ENCODE data around the gene IL16.
"Not testable (repeated sequence)": the region's sequence is repeated elsewhere in the genome, so short reads cannot be mapped to it uniquely, and the experiment has no call there.

Gene IL16

DNA sequence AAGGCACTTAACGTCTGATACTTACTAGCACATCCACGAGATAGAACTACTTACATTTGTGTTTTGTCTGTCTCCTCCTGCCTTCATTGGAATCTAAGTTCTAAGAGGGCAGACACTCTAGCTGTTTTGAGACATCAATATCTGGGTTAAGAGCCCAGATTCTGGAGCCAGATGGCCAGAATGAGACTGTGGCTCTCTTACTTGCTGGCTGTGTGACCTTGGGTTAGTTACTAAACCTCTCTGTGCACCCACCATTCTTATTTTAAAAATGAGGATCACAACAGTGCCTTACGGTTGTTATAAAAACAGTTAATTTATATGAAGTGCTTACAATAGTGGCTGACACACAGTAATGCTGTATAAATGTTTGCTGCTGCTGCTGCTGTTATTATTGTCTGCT, 119.6 kb downstream of the IL16 start:
- no peak for DNase-seq

DNA sequence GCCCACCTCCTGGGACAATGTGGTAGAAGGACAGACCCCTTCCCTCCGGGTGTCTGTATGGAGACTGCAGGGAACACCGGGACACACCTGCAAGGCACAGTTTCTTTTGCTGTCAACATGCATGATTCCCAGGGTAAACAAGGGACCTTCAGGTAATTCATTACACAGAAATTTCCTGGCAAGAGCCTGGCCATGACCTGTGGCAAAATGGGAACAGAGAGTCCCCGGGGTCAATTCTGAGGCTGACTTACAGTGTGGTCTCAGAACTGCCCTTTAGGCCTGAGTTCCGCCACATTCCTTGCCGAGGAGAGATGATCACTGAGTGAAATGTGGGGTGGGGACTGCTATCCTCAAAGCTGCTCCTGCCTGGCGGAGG, 121.0 kb downstream of the IL16 start:
- DNase-seq = no peak

DNA sequence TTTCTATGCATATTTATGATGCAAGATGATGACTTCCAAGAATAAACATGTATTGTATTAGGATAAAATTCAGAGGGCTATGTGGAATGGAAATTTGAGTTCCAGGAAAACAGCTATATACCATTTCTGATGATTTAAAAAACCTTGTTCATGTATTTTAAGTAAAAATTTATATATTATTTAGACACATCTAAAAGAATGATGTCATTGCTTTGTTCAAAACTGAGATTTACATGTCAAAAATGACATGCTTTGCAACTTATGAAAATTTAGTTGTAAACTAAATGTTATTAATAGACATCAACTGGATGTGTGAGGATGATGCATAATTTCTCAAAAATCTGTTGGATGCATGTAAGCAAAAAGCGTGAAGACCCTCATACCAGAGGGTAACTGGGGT, 125.0 kb downstream of the IL16 start:
- DNase-seq = no peak

DNA sequence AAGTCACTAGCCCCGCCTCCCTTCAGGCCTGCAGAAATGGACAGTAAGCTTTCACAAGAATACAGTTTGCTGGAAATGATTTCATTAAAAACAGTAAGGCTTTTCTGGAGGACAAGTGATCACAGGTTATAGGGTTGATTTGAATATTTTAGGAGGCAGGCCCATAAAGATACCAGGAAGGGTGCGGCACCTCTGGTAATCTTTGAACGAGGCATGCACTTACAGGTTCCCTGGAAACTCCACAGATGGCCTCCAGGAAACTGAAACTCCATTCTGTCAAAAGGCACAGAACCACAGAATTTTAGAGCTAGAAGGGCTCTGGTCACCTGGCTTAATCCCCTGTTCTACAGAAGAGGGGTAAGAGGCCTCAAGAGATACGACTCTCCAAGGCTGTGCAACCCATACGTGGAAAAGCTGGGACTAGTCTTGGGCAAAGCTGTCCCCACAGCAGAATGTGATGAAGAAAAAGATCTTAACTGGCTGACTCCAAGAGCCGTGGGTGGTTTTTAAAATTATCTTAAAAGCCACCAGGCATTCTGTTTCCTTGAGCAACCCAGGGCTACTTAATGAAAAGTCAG, 126.1 kb downstream of the IL16 start:
- DNase-seq = no peak

DNA sequence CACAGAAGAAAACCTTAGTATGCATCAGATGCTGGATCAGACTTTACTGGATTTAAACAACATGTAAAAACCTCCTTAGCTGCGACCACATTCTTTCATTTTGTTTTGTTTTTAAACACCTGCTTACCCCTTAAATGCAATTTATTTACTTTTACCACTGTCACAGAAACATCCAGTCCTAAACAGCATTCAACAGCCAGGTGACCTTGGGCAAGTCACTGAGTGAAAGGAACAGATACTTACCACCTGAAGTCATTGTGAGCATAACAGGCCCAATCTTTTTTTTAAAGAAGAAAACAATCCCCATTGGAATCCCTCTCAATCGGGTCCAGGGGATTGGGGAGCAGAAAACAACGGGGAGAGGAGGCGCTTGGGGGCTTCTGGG, 126.9 kb downstream of the IL16 start:
- no peak for DNase-seq

DNA sequence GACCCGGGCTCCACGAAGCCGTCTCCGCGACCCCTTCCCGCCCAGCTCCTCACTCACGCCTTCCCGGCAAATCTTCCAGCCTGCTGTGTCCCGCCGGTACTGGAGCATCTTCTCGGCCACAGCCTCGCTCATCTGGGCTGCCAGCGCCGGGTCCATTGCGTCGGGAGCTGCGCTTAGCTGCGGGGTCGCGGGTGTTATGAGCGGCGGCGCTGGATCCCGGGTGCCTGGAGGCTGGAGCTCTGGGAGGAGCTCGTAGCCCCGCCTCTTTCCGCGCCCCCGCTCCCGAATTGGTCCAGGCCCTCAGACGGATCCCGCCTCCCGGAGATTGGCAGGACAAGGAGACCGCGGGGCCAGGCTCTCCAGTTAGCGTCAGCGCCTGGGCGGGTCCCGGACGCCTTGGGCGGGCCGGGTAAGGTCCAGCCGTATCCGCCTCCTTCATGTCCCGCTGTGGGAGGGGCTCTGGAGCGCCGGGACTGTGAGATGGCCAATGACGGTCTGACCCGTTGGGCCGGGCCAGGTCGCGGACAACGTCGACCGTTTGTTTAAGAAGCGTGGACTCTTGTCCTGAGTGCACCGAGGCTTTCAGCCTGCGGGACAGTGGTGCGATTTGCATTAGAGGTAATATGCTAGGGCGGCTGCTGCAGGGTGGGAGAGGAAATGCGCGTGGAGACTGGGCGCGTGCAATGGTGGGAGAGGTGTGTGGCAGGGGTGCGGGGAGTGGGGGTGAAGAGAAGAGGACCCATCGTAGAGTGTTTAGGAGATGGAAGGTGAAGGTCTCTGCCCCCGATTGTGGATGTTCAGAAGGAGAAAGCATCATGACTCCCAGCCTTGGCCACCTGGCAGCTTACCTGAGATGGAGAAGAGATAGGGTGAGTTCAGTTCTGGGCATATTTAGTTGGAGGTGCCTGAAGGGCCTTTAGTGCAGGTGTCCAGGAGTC, 127.5 kb downstream of the IL16 start, which contains the start of gene STARD5:
Gene STARD5 (minus strand): TSS at position 198 of the 938 bp plus-strand sequence. CDS start 42 bp downstream, at position 156.
- peak; percentile 95 to 99 (median 97) for DNase-seq

DNA sequence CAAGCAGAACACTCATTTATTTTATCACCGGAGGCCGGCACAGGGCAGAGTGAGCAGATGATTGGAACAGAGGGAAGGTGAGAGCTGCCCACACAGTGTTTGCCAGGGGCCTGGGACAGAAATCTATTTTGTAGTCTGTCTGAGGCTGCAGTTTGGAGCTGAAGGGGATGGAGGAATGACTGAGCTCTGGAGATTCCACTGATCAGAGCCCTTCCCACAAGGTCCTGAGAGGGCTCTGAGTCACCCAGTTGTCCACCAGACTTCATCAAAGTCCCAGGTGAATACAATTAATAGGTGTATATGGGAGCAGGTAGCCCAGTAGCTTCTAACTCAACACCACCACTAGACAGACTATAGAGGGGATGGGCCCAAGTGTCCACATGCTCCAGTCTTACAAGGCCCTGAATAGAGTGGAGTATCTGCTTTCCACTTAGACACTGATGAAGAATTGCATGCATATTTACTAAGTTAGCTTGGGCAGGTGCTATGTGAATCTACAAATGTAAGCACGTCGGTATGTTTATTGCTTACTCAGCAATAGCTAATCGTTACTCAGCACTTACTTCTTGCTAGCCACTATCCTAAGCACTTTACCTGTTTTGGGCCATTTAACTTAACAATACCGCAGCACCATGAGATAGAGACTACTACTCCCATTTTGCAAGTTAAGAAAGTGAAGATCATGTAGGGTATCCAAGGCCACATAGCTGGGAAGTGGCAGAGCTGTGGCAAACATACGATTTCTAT, 130.0 kb downstream of the IL16 start:
- DNase-seq = peak in 1 of 3 experiments; percentile 54

DNA sequence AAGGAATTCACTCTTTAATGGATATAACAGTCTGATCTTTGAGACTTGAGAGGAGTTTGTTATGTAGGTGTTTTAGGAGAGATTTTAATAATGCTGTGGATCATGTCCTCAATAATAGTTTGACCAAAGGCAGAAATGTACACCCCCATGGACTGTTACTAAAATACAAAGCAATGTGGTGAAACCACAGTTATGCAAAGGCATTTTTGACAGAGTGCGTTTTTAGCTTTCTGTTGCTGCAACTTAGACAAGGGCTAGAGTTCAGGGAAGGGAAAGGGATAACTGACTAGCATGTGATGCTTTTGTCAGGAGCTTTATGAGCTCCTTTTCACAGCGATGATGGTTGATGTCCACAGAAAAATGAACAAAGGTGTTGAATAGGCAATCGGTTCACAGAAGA, 130.8 kb downstream of the IL16 start:
- DNase-seq = no peak

DNA sequence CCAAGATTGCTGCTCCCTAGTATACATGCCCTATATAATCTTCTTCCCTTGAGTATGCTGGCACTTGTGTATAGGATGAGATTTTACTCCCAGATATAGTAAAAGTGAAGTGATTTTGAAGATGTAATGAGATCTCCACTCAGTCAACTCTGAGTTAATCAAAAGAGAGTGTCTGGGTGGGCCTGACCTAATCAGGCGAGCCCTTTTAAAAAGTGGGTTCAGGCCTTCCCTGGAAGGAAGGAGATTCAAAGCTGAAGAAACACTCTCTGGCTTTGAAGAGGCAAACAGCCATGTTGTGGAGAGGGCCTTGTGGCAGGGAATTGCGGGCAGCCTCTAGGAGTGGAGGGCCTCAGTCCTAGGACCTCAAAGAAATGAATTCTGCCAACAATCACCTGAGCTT, 132.8 kb downstream of the IL16 start:
- no peak for DNase-seq

DNA sequence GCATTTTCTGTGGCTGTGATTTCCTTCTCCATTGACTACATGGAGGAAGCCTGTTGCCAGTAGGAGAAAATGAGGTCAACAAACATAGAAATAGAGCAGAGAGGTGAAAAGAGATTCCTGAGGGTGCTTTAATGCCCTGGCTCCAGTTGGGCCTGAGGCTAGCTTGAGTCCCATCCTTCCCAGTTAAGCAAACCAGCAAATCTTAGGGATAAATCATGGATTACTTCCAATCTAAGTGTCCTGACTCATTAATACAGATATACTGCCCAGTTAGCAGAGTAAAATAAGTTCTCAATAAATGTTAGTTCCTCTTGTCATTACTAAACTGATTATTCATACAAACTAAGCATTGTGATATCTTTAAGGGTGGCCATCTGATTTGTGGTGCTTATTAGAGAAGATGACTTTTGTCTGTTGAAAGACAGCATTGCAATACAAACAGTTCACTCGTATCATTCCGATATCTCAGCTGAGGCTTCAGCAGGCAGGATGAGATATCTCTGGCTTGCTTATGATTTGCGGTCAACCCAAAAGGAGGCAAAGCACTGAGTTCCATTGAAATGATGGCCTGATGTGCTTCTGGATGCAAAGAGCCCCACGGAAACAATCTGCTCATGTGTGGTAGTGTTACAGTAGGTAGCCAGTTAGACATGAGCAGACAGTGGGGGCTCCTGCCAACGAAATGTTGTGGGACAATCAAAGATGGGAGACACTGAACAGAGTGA, 133.8 kb downstream of the IL16 start:
- DNase-seq = no peak

DNA sequence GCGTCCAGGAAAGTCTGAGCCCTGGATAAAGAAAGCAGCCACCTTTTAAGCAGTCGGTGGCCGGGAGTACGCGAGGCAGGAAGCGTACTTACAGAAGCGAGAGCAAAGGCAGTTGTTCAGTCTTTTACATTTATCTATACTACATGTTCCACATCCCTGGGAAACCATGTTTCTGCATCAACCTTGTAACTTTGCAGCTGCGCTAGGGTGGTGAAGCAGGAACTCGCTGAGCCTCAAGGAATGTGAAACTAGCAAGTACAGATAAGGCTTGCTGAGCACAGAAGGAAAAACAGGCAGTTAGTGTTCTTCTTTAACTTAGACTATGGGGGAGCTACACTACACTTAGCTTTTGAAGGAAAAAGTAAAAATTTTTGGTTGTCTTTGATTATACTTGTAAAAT, 134.5 kb downstream of the IL16 start:
- not testable (repeated sequence) for DNase-seq

DNA sequence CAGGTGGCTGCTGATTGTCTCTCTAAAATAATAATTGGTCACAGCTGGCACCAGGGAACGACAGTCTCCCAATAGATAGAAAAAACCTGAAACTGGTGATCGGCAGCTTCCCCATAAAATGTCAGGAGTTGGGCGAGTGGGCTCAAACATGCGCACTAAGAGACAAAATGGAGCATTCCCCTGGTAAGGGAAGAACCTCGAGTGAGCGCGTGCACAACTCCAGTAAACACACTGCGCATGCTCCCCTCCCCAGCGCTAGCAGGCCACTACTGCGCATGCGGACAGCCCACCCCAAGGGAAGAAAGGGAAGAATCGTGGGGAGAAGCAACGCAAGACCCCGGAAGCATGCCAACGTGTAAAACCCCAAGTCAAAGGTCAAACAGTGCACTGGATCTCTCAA, 134.9 kb downstream of the IL16 start:
- DNase-seq = no peak

DNA sequence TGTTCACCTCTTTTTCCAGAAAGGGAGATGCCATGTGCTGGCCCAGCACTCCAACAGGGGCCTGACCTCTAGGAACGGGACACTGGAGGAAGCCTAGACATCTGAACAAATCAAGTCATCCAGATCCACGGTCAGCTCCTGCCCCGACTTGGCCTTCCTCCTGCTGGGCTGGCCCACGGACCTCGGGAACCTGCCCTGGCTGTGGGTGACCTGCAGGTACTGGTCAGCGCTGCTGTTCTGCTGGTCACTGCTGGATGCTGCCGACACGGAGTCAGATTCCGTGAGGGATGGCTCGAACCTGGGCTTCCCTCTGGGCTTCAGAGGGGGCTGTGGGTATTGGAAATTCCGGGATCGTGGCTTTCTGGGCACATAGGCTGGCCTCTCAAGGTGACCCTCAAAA, 135.6 kb downstream of the IL16 start:
- DNase-seq = no peak

DNA sequence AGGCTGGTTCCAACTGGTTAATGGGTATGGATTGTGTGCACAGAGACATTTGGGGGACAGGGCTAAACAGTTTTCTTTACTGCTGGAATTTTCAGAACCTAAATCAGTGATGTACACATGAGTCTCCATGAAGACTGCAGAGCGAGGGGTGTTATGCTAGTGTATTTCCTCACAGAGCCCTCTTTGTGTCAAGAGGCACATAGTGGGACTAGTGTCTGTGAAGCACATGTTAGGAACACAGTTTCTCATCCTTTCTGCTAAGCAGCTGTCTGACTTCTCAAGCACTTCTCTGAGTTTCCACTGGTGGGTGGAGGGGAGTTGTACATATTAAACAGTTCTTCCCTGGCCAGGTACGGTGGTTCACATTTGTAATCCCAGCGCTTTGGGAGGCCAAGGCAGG, 136.7 kb downstream of the IL16 start:
- DNase-seq = no peak

DNA sequence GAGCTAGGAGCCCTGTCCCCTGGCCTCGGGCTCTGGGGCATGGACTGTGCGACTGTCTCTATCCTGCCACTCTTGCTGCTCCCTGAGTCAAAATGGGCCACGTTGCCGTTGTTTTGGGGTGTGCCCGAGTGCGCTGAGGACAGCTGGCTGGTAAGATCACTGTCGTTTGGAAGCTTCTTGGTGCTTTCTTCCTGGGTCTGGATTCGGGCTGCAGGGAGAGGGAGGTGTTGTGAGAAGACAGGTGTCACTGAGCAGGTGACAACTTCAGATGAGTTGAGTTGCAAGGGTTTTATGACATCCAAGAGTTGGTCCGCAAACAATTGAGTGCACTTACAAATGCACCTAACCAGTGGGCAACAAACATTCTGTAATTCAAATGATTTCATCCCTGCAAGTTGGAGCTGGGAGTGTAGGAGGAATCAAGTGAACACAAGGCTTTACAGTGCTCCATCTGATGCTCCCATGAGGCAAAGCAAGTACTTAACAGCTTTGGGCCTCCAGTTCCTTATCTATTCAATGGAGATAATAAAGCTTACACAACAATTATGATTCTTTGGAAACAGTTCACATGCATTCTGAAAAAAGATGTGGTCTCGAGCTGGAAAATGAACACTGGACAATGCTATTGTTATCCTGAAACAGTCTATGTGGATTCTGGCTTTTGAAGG, 138.2 kb downstream of the IL16 start:
- peak in 2 of 3 experiments; percentile 48 to 87 for DNase-seq

DNA sequence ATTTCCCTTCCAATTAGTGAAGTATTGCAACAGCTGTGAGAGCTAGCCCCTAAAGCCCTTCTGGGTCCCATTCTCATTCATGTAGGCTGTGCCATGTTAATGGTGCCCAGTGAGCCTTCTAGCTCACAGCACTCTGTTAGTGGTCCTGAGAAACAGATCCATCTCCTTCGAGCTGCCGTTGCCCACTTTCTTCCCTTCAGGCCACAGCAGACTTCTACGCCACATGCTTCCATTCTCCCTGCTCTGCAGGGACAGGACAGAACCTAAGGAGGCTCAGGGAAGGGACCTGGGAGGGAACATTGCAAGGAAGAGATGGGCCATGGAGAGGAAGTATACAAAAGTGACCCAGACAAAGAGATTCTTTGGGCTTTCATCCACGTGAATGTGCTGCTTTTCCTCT, 139.0 kb downstream of the IL16 start:
- DNase-seq = no peak

DNA sequence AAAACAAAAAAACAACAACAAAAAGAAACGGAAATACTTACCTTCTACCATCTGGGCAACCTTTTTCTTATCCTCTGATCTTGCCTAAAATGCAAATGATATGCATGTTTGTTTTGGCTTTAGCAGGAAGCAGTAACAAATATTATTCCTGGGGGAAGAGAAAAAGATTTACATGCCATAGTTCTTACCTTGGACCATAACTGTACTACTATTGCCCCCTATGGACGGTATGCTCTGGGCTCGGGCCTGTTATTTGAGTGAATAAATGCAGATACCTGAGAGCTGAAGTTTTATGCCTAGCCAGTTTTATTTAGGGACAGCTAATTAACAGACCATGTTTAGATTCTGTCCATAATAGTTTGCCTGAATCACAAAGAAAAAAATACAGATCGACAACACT, 139.9 kb downstream of the IL16 start:
- DNase-seq = peak in 1 of 3 experiments; percentile 4

DNA sequence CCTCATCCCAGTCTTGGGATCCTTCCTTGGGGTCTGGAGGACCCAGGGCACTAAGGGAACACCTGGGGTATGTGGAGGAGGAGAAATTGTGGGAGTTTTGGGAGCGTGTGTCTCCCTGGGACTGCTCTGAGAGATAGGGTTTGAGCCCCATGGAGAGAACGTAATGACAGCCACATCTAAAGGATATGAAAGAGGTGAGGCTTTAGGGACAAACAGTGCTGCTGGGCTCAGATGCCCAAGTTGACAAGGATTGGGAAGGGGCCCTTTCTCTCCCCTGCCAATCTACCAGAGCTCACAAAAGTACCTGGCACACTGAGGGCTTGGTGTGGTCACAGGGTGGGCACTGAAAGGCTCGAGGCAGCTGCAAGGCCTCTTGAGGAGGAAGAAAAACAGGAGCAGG, 140.6 kb downstream of the IL16 start:
- no peak for DNase-seq

DNA sequence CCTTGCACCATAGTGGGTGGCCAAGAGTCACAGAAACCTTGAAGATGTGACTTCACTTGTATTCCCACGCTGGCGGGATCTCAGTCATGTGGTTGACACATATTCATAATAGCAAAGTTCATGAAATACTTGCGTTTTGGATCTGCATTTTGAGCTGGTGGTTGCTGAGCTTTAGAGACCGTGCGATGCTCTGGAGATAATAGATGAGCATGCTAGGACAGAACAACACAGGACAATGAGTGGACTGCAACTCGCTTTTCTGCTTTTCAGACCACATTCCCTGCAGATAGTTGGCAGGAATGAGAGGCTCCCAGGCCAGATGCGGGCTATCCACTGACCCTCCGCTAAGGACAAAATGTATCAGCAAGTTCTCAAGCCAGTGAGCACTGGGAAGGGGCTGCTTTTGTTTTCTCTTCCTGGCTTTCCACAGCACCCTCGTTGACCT, 141.1 kb downstream of the IL16 start:
- DNase-seq = no peak

DNA sequence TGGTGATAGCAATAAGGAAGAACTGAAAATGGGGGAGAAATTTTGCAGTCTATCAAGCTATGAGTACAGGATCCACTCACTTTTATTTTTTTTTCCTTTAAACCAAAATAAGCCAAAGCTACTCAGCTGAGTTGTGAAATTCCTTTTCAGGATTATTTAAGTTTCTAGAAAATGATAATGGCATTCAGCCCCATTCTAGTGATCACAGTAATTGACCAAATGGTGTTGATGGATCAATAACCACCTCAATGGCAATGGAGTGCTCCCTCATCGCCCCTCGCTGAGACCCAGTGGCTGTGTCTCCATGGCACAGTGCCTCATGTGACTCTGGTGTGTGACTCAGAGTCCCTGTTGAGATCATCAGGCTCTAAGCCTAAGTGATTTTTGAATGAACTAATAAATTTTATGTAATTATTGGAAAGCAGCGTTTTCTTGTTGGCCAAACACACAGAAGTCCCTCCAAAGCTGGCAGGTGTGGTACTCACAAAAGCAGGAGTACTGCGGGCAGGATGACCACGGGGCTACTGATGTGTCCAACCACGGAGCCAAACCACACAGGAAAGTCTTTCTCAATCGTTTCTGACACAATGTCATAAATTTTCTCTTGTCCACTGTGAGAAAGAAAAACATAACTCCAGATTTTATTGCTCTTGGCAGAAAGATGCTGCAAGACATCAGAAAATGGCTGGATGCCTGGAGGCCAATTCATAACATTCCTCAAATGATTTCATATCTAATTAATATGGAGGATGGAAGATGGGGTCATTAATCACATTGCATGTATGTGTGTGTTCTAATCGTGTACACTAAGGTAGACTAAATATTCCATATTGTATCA, 141.7 kb downstream of the IL16 start:
- no peak for DNase-seq

DNA sequence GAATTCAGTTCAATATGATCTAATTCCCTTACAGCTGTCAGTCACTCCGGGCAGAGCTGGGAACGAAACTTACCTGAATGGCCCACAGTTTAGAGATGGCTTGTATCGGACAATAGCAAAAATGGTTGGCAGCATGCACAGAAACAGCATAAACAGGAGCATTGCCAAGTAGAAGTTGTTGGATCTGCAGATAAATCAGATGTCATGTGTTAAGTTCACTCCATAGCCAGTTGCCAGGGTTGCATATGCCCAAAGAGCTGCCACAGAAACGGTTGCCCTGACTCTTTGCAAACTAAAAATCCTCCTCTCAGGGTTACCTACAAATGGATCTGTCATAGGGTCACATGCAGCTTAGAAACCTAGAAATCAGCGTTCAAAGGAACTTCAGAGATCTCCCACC, 142.6 kb downstream of the IL16 start:
- DNase-seq = no peak
